GM19438 (cell line): Measurements from ENCODE around the gene C3orf18.

Experiments used
- ATAC-seq: cut with Tn5 transposase; IDR thresholded peaks from one replicate; pipeline ENCODE4 v1.9.1; 2021; ENCODE audit warnings: low read depth; ENCODE audit not compliant: unreplicated experiment

Gene C3orf18

GRCh38 chr3:50567386-50568167 is at the start of gene C3orf18:
Gene C3orf18, minus strand, starts transcription at chr3:50567747. Its CDS starts 2,048 bp downstream, at chr3:50565699.
- ATAC-seq = peak; percentile 72

- peak; percentile 58 for ATAC-seq
Observed at GRCh38 chr3:50616770-50617095, 49.2 kb upstream of the C3orf18 start.

GRCh38 chr3:50616003-50616769 is 48.6 kb upstream of the C3orf18 start:
- peak; percentile 30 for ATAC-seq

- no peak for ATAC-seq
Observed at GRCh38 chr3:50615190-50615589, 47.6 kb upstream of the C3orf18 start.

- no peak for ATAC-seq
Observed at GRCh38 chr3:50612970-50613846, 45.7 kb upstream of the C3orf18 start.

- ATAC-seq = peak; percentile 7
Observed at GRCh38 chr3:50612234-50612882, 44.8 kb upstream of the C3orf18 start.

- peak; percentile 67 for ATAC-seq
Observed at GRCh38 chr3:50611464-50612233, 44.1 kb upstream of the C3orf18 start, which contains the start of gene CISH. Gene CISH, minus strand, starts transcription at chr3:50611774. Its CDS starts 124 bp downstream, at chr3:50611650.

GRCh38 chr3:50610992-50611463 is 43.5 kb upstream of the C3orf18 start:
- ATAC-seq = no peak

- no peak for ATAC-seq
Observed at GRCh38 chr3:50610181-50610971, 42.8 kb upstream of the C3orf18 start.

GRCh38 chr3:50609763-50610085 is 42.2 kb upstream of the C3orf18 start:
- ATAC-seq = no peak

GRCh38 chr3:50609071-50609762 is 41.7 kb upstream of the C3orf18 start:
- no peak for ATAC-seq

GRCh38 chr3:50608278-50608677 is 40.7 kb upstream of the C3orf18 start:
- ATAC-seq = no peak

GRCh38 chr3:50607271-50608091 is 39.9 kb upstream of the C3orf18 start:
- ATAC-seq = no peak

- ATAC-seq = no peak
Observed at GRCh38 chr3:50606596-50606995, 39.0 kb upstream of the C3orf18 start.

GRCh38 chr3:50605901-50606326 is 38.4 kb upstream of the C3orf18 start:
- ATAC-seq = no peak

- no peak for ATAC-seq
Observed at GRCh38 chr3:50604628-50605588, 37.4 kb upstream of the C3orf18 start.
